Endothelial cell of umbilical vein (primary cell): ENCODE results near the gene AK9. TPM values are rescaled to one million over a fixed set of nuclear protein-coding genes. Genes with fewer than 3 reads are reported as not detected.

Experiments
- BruUV-seq: library from RNA; stranded (reverse); fragments of 400-500 nt; replicated peaks from 2 replicates; lab custom pipeline; 2021; lab: Mats Ljungman, UMichigan
- CTCF ChIA-PET: fragments of 300-600, 350-600 bp; sonication (Branson Sonifier 250); formaldehyde crosslinking; loops from one replicate; lab custom pipeline; 2021; ENCODE audit warnings: antibody characterized with exemption, inconsistent platforms; lab: Charles Lee
- POLR2A ChIA-PET: fragments of 300-600, 350-600 bp; sonication (Branson Sonifier 250); formaldehyde crosslinking; loops from one replicate; lab custom pipeline; 2021; ENCODE audit warnings: antibody characterized with exemption, inconsistent platforms; lab: Charles Lee
- DNase-seq: peaks from one replicate; pipeline ENCODE4 v3.0.0-alpha.2; 2011; ENCODE audit warnings: low read depth, low spot score
- FAIRE-seq: peaks from 2 replicates; lab custom pipeline; 2011; peaks lifted over from hg19 to GRCh38; lab: Jason Lieb, UNC
- H2AFZ ChIP-seq: 2 replicates; pipeline ENCODE4 v1.6.0; 2012; ENCODE audit warnings: low read depth, low read length, control low read depth, inconsistent platforms
- H3K27ac ChIP-seq: 2 replicates; pipeline ENCODE4 v1.5.1; 2011; ENCODE audit warnings: low read depth, mild to moderate bottlenecking, control low read depth, low read length, moderate library complexity; ENCODE audit not compliant: insufficient read depth
- H3K27me3 ChIP-seq, 2 experiments: 2 replicates each; pipeline versions ENCODE4 v1.6.0 to v1.6.1; 2011; ENCODE audit warnings: low read length in 2 of 2, mixed read lengths in 1 of 2; ENCODE audit not compliant: control insufficient read depth in 2 of 2, insufficient read depth in 2 of 2
- H3K36me3 ChIP-seq, 2 experiments: 2 replicates in 1 of 2; 3 replicates in 1 of 2; pipeline ENCODE4 v1.5.1; 2011; ENCODE audit warnings: low read length in 2 of 2, mild to moderate bottlenecking in 1 of 2, moderate library complexity in 1 of 2; ENCODE audit not compliant: control insufficient read depth in 2 of 2, insufficient read depth in 2 of 2; ENCODE audit errors: extremely low read depth in 1 of 2
- H3K4me1 ChIP-seq: 3 replicates; pipeline ENCODE4 v1.5.1; 2011; ENCODE audit warnings: mild to moderate bottlenecking, low read length; ENCODE audit not compliant: control insufficient read depth, insufficient read depth; ENCODE audit errors: extremely low read depth
- H3K4me2 ChIP-seq: 2 replicates; pipeline ENCODE4 v1.6.1; 2011; ENCODE audit warnings: low read length, control low read depth, mixed read lengths; ENCODE audit not compliant: insufficient read depth
- H3K4me3 ChIP-seq, 3 experiments: fragments of 200-600 bp in 1 of 3; sonication (generic), shearing (Covaris generic) in 1 of 3; replicated peaks in 1 of 3; 2 replicates each; pipeline ENCODE4 v1.5.1; 2011 to 2016; ENCODE audit warnings: control low read depth in 3 of 3, low read length in 3 of 3, mild to moderate bottlenecking in 2 of 3, inconsistent platforms in 1 of 3, low read depth in 1 of 3, moderate library complexity in 1 of 3; ENCODE audit not compliant: insufficient read depth in 1 of 3
- H3K79me2 ChIP-seq: 2 replicates; pipeline ENCODE4 v1.6.0; 2012; ENCODE audit warnings: low read length, inconsistent platforms; ENCODE audit not compliant: control insufficient read depth, insufficient read depth
- H3K9ac ChIP-seq: replicated peaks from 2 replicates; pipeline ENCODE3; 2011; ENCODE audit warnings: low read length, control low read depth; ENCODE audit not compliant: insufficient read depth; ENCODE audit errors: extremely low read depth
- H3K9me1 ChIP-seq: replicated peaks from 3 replicates; pipeline ENCODE4 v1.6.0; 2011; ENCODE audit warnings: mild to moderate bottlenecking, low read length; ENCODE audit not compliant: control insufficient read depth, insufficient read depth; ENCODE audit errors: extremely low read depth
- H3K9me3 ChIP-seq: replicated peaks from 2 replicates; pipeline ENCODE4 v1.5.1; 2012; ENCODE audit warnings: low read length, inconsistent platforms; ENCODE audit not compliant: control insufficient read depth, insufficient read depth
- H4K20me1 ChIP-seq: replicated peaks from 2 replicates; pipeline ENCODE3; 2011; ENCODE audit warnings: mild to moderate bottlenecking, low read length; ENCODE audit not compliant: control insufficient read depth, insufficient read depth; ENCODE audit errors: extremely low read depth
- EZH2 ChIP-seq: IDR thresholded peaks from 2 replicates; pipeline ENCODE4 v1.6.1; 2012; ENCODE audit warnings: borderline replicate concordance, low read depth, mild to moderate bottlenecking, moderate library complexity, low read length, inconsistent platforms; ENCODE audit not compliant: severe bottlenecking
- FOS ChIP-seq: IDR thresholded peaks from 2 replicates; pipeline ENCODE4 v1.6.1; 2011; ENCODE audit warnings: mild to moderate bottlenecking, low read length, moderate library complexity, borderline replicate concordance; ENCODE audit not compliant: insufficient read depth
- GATA2 ChIP-seq: IDR thresholded peaks from 2 replicates; pipeline ENCODE4 v1.7.0; 2011; ENCODE audit warnings: low read depth, mild to moderate bottlenecking, moderate library complexity, mixed read lengths, low read length; ENCODE audit not compliant: insufficient read length, insufficient read depth
- JUN ChIP-seq: IDR thresholded peaks from 2 replicates; pipeline ENCODE4 v1.6.1; 2011; ENCODE audit warnings: borderline replicate concordance, low read depth; ENCODE audit not compliant: insufficient read length, insufficient read depth
- MAX ChIP-seq: IDR thresholded peaks from 2 replicates; pipeline ENCODE4 v1.6.1; 2011; ENCODE audit not compliant: insufficient read depth, insufficient read length
- MYC ChIP-seq: IDR thresholded peaks from one replicate; pipeline ENCODE4 v1.6.1; 2011; ENCODE audit warnings: mild to moderate bottlenecking, low read depth, low read length
- POLR2A ChIP-seq: IDR thresholded peaks from 2 replicates; pipeline ENCODE4 v1.6.1; 2012; ENCODE audit warnings: low read depth, mild to moderate bottlenecking, control low read depth, low read length
- POLR2AphosphoS5 ChIP-seq: IDR thresholded peaks from 2 replicates; pipeline ENCODE4 v1.6.1; 2012; ENCODE audit warnings: low read depth, mild to moderate bottlenecking, control low read depth, low read length, moderate library complexity; ENCODE audit not compliant: insufficient read depth
- dilution Hi-C: fragments of 300-500 bp; cut with MboI; formaldehyde crosslinking; loops from one replicate; pipeline ENCODE4 v1.15.0; 2019; ENCODE audit warnings: low sequenced_read_pairs; ENCODE audit not compliant: extremely low pct_ligation_motif_present
- intact Hi-C: fragments of 100-400 bp; cut with micrococcal nuclease; formaldehyde crosslinking; loops from one replicate; pipeline ENCODE4 v1.10.0; 2022
- polyA plus RNA-seq, 4 experiments: library from polyadenylated mRNA; depleted of rRNA in 3 of 4; stranded (reverse) in 3 of 4; unstranded in 1 of 4; fragments of >200 nt; gene quantifications; 2 replicates each; pipeline versions ENCODE4 v1.2.1 to v1.2.3, GENCODE V29; 2011 to 2012; ENCODE audit warnings: missing spikeins in 1 of 4
- total RNA-seq: library from RNA; stranded (reverse); gene quantifications from 2 replicates; pipeline ENCODE4 v1.2.3, GENCODE V29; 2021
- TF ChIP-seq, protein P1 (sequence below), 2 donors: IDR thresholded peaks; 1 replicate in 1 of 2; 2 replicates in 1 of 2; pipeline ENCODE4 v1.5.1; 2011; ENCODE audit warnings: low read length in 2 of 2, mild to moderate bottlenecking in 2 of 2, moderate library complexity in 2 of 2, control low read depth in 1 of 2, inconsistent platforms in 1 of 2, low read depth in 1 of 2; ENCODE audit not compliant: insufficient read depth in 1 of 2; ENCODE audit errors: extremely low read depth in 1 of 2

The AK9 gene
- total and polyA plus RNA-seq, 2 donors (not counting 3 experiments of a cell fraction or from before 2014, with no cell fraction given), result 1.4 to 3.2 TPM

DNA sequence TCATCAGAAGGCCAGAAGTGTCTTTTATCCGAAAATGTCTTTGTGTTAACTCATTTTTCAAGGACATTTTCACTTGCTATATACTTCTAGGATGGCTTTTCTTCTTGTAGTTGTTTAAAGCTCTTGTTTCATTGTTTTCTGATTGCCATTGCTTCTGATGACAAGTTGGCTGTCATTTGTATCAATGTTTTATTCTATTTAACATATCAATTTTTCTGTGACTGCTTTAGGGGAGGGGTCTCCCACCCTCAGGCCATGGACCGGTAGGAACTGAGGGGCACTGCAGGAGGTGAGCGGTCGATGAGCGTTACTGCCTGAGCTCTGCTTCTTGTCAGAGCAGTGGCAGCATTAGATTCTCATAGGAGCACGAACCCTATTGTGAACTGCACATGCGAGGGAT lies 65.8 kb downstream of the AK9 start:
- Histone ChIP-seq H3K9me1 (no peaks in the 10 kb centered on the region), H3K4me2 (no peak overlapping the region), H3K27ac (no peak overlapping the region), H4K20me1 (no peaks in the 10 kb centered on the region), H3K9ac (no peak overlapping the region), H3K27me3 (no peaks in the 10 kb centered on the region), H3K36me3 (no peaks in the 10 kb centered on the region), H3K79me2 (no peaks in the 10 kb centered on the region), H3K9me3 (no peaks in the 10 kb centered on the region), H3K4me3 (no peak overlapping the region), H3K4me1 (no peaks in the 10 kb centered on the region), H2AFZ (no peak overlapping the region)
- DNase-seq (no peak), FAIRE-seq (no peak)
- no TSS peak for BruUV-seq
- intact Hi-C loops, result no loop called here
- ChIA-PET CTCF (interaction anchor here (0.6 to 1.4 kb wide), 5 partner anchors 10 to 1235 kb away, joined by 3 to 4 read pairs (median 3); no protein-coding TSS in a partner anchor), POLR2A (no interaction called here)
- dilution Hi-C loops, result no loop called here
- TF ChIP-seq POLR2A (no peak), POLR2AphosphoS5 (no peak), MYC (no peak), JUN (no peak), MAX (no peak), EZH2 (no peak), FOS (no peak), GATA2 (no peak)
- TF ChIP-seq, protein P1, sequence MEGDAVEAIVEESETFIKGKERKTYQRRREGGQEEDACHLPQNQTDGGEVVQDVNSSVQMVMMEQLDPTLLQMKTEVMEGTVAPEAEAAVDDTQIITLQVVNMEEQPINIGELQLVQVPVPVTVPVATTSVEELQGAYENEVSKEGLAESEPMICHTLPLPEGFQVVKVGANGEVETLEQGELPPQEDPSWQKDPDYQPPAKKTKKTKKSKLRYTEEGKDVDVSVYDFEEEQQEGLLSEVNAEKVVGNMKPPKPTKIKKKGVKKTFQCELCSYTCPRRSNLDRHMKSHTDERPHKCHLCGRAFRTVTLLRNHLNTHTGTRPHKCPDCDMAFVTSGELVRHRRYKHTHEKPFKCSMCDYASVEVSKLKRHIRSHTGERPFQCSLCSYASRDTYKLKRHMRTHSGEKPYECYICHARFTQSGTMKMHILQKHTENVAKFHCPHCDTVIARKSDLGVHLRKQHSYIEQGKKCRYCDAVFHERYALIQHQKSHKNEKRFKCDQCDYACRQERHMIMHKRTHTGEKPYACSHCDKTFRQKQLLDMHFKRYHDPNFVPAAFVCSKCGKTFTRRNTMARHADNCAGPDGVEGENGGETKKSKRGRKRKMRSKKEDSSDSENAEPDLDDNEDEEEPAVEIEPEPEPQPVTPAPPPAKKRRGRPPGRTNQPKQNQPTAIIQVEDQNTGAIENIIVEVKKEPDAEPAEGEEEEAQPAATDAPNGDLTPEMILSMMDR (IDR thresholded peaks at IDR 0.05; ENCODE audit: extremely low read depth in 1 of 2, insufficient read depth in 1 of 2, low read depth in 1 of 2, low read length in 2 of 2), result no peak
